GM23338 (cell line): ENCODE data around the gene MIEN1.

Source experiments
- CREB1 ChIP-seq: fragments of 250-450 bp; sonication (Bioruptor Pico); IDR thresholded peaks from 2 replicates; pipeline ENCODE4 v1.5.0; 2020; ENCODE audit warnings: low read depth, mild to moderate bottlenecking, moderate library complexity
- CTCF ChIP-seq, 2 experiments: fragments of 200-600 bp in 1 of 2; sonication (generic) in 1 of 2; conservative IDR thresholded peaks; 2 replicates each; pipeline versions ENCODE4 v1.5.1 to v1.6.1; 2016 to 2017; ENCODE audit warnings: antibody characterized with exemption in 2 of 2, low read depth in 2 of 2, mild to moderate bottlenecking in 2 of 2, moderate library complexity in 1 of 2
- ETS1 ChIP-seq: IDR thresholded peaks from 2 replicates; pipeline ENCODE4 v1.6.1; 2016; ENCODE audit warnings: antibody characterized with exemption
- EZH2 ChIP-seq: fragments of 200-600 bp; sonication (generic); IDR thresholded peaks from one replicate; pipeline ENCODE4 v1.8.0; 2017; ENCODE audit warnings: antibody characterized with exemption, mild to moderate bottlenecking, low read depth; ENCODE audit not compliant: unreplicated experiment
- EZH2phosphoT487 ChIP-seq: fragments of 200-600 bp; sonication (generic); IDR thresholded peaks from one replicate; pipeline ENCODE4 v1.8.1; 2018; ENCODE audit warnings: antibody characterized with exemption; ENCODE audit not compliant: unreplicated experiment
- JUNB ChIP-seq: IDR thresholded peaks from one replicate; pipeline ENCODE4 v1.6.1; 2016; ENCODE audit warnings: antibody characterized with exemption; ENCODE audit not compliant: unreplicated experiment
- POLR2AphosphoS5 ChIP-seq: IDR thresholded peaks from 2 replicates; pipeline ENCODE4 v1.6.1; 2016; ENCODE audit warnings: antibody characterized with exemption, low read depth
- REST ChIP-seq: IDR thresholded peaks from one replicate; pipeline ENCODE4 v1.6.1; 2018; ENCODE audit warnings: antibody characterized with exemption; ENCODE audit not compliant: unreplicated experiment
- STAT1 ChIP-seq: IDR thresholded peaks from one replicate; pipeline ENCODE4 v1.6.1; 2016; ENCODE audit warnings: antibody characterized with exemption; ENCODE audit not compliant: unreplicated experiment
- ZNF114 ChIP-seq: fragments of 250-450 bp; sonication (Bioruptor Pico); IDR thresholded peaks from 2 replicates; pipeline ENCODE4 v1.5.0; 2020; ENCODE audit warnings: mild to moderate bottlenecking, moderate library complexity
- ZNF331 ChIP-seq: fragments of 250-450 bp; sonication (Bioruptor Pico); IDR thresholded peaks from 2 replicates; pipeline ENCODE4 v1.5.0; 2020; ENCODE audit warnings: low read depth, mild to moderate bottlenecking, moderate library complexity

- TF ChIP-seq EZH2phosphoT487 (no peak), CTCF (conservative IDR thresholded peaks at IDR 0.05; ENCODE audit: low read depth in 2 of 2) (no peak), POLR2AphosphoS5 (no peak), CREB1 (CRISPR knock-in tag) (no peak), EZH2 (no peak), JUNB (no peak), REST (no peak), ZNF114 (CRISPR knock-in tag) (no peak), ZNF331 (CRISPR knock-in tag) (no peak), ETS1 (no peak), STAT1 (no peak)
Observed at GRCh38 chr17:39714234-39714633, 16.1 kb downstream of the MIEN1 start.
